Panc1 (cell line): ENCODE results near the gene CLCN1. TPM values are rescaled to one million over a fixed set of nuclear protein-coding genes. Genes with fewer than 3 reads are reported as not detected.
A peak's percentile ranks its signal among the peaks of the same experiment; 100 is the strongest.

Source experiments
- ATAC-seq: fragments of 200-7000 bp; cut with Tn5 transposase; 2 replicates; pipeline ENCODE4 v1.9.1; 2020; ENCODE audit warnings: mild to moderate bottlenecking, moderate library complexity
- BruUV-seq: library from RNA; stranded (reverse); fragments of 400-500 nt; replicated peaks from 2 replicates; lab custom pipeline; 2021; lab: Mats Ljungman, UMichigan
- CTCF ChIA-PET: fragments of 300-600 bp; sonication (Branson Sonifier 250); formaldehyde crosslinking; loops from one replicate; lab custom pipeline; 2022; ENCODE audit warnings: antibody characterized with exemption; lab: Charles Lee
- POLR2A ChIA-PET: fragments of 300-600 bp; sonication (Branson Sonifier 250); formaldehyde crosslinking; loops from one replicate; lab custom pipeline; 2022; ENCODE audit warnings: antibody characterized with exemption; lab: Charles Lee
- DNase-seq: peaks from one replicate; pipeline ENCODE4 v3.0.0-alpha.2; 2010; ENCODE audit warnings: low read depth, low spot score
- H3K27ac ChIP-seq: 2 replicates; pipeline ENCODE4 v1.5.1; 2011; ENCODE audit warnings: mild to moderate bottlenecking, low read length, inconsistent platforms
- H3K27me3 ChIP-seq: fragments of 200-500 bp; sonication (Bioruptor generic); 2 replicates; pipeline ENCODE4 v1.6.0; 2014; ENCODE audit warnings: low read length, inconsistent platforms; ENCODE audit not compliant: control insufficient read depth, insufficient read depth
- H3K36me3 ChIP-seq: fragments of 200-500 bp; sonication (Bioruptor generic); 2 replicates; pipeline ENCODE4 v1.5.1; 2014; ENCODE audit warnings: inconsistent platforms, mild to moderate bottlenecking, low read length, moderate library complexity; ENCODE audit not compliant: control insufficient read depth, insufficient read depth
- H3K4me1 ChIP-seq: 2 replicates; pipeline ENCODE4 v1.5.1; 2011; ENCODE audit warnings: inconsistent platforms, mild to moderate bottlenecking, low read length, moderate library complexity; ENCODE audit not compliant: control insufficient read depth, insufficient read depth
- H3K4me3 ChIP-seq, 2 experiments: 2 replicates each; pipeline ENCODE4 v1.5.1; 2011 to 2012; ENCODE audit warnings: low read depth in 2 of 2, low read length in 2 of 2, mild to moderate bottlenecking in 2 of 2, inconsistent platforms in 1 of 2, moderate library complexity in 1 of 2
- H3K9me3 ChIP-seq: fragments of 200-500 bp; sonication (Bioruptor generic); 2 replicates; pipeline ENCODE4 v1.5.1; 2014; ENCODE audit warnings: low read depth, mild to moderate bottlenecking, inconsistent platforms, low read length, moderate library complexity; ENCODE audit not compliant: control insufficient read depth, insufficient read depth
- POLR2AphosphoS5 ChIP-seq: IDR thresholded peaks from 2 replicates; pipeline ENCODE4 v1.6.1; 2012; ENCODE audit warnings: mild to moderate bottlenecking, low read depth, low read length, moderate library complexity
- SIN3A ChIP-seq: IDR thresholded peaks from 2 replicates; pipeline ENCODE4 v1.6.1; 2012; ENCODE audit warnings: low read depth, mild to moderate bottlenecking, low read length, moderate library complexity, borderline replicate concordance; ENCODE audit not compliant: insufficient read depth
- TCF7L2 ChIP-seq: IDR thresholded peaks from 2 replicates; pipeline ENCODE4 v1.6.1; 2011; ENCODE audit warnings: mild to moderate bottlenecking, low read depth, low read length, inconsistent platforms
- in situ Hi-C: cut with HindIII; loops from 2 replicates; pipeline ENCODE4 v1.10.0; 2016; ENCODE audit warnings: low sequenced_read_pairs, low pct_unique_long_range_greater_than_20kb
- intact Hi-C: fragments of 100-400 bp; cut with micrococcal nuclease; formaldehyde crosslinking; loops from one replicate; pipeline ENCODE4 v1.10.0; 2022; ENCODE audit not compliant: unreplicated experiment
- total RNA-seq: library from RNA; stranded (reverse); gene quantifications from one replicate; pipeline ENCODE4 v1.2.1, GENCODE V29; 2021; ENCODE audit not compliant: unreplicated experiment
- TF ChIP-seq, protein P1 (sequence below): fragments of 450-650 bp; IDR thresholded peaks from 2 replicates; pipeline ENCODE4 v1.5.1; 2017; ENCODE audit warnings: mild to moderate bottlenecking
- TF ChIP-seq, protein P2 (sequence below), 2 experiments: IDR thresholded peaks; 2 replicates each; pipeline ENCODE4 v1.6.1; 2011 to 2012; ENCODE audit warnings: low read depth in 2 of 2, control low read depth in 1 of 2, low read length in 1 of 2, mild to moderate bottlenecking in 1 of 2, moderate library complexity in 1 of 2; ENCODE audit not compliant: insufficient read depth in 1 of 2

The CLCN1 gene
- total RNA-seq, 1 experiment from 2014 or later, result 0.15 TPM

DNA sequence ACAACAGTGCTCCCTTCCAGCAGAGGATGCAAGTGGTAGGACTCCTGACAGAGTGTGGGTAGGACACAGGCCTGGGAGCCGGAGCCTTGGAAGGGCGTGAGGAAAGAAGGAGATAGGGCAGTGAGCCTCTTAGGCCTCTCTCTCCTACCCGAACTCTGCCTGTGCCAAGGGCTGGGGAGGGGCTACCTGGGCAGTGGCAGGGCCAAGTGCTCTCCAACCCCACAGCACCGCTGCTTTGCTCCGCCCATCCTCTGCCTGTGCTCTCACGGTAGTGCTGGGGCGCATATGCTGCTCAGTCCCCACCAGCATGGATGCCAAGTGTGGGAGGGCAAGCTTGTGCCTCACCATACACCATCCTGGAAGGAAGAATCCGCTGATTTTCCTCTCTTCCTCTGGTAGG lies 39.1 kb downstream of the CLCN1 start:
- ATAC-seq (no peak), DNase-seq (no peak)
- intact Hi-C loops, result no loop called here
- no TSS peak for BruUV-seq
- ChIA-PET CTCF (no interaction called here), POLR2A (no interaction called here)
- Histone ChIP-seq H3K4me1 (no peaks in the 10 kb centered on the region), H3K27me3 (no peaks in the 10 kb centered on the region; the same call in 1 of the 2 replicates), H3K9me3 (no peaks in the 10 kb centered on the region), H3K36me3 (no peaks in the 10 kb centered on the region), H3K4me3 (no peak overlapping the region), H3K27ac (no peak overlapping the region)
- in situ Hi-C loops, result no loop called here
- TF ChIP-seq POLR2AphosphoS5 (no peak), TCF7L2 (no peak), SIN3A (no peak)
- TF ChIP-seq, protein P1, sequence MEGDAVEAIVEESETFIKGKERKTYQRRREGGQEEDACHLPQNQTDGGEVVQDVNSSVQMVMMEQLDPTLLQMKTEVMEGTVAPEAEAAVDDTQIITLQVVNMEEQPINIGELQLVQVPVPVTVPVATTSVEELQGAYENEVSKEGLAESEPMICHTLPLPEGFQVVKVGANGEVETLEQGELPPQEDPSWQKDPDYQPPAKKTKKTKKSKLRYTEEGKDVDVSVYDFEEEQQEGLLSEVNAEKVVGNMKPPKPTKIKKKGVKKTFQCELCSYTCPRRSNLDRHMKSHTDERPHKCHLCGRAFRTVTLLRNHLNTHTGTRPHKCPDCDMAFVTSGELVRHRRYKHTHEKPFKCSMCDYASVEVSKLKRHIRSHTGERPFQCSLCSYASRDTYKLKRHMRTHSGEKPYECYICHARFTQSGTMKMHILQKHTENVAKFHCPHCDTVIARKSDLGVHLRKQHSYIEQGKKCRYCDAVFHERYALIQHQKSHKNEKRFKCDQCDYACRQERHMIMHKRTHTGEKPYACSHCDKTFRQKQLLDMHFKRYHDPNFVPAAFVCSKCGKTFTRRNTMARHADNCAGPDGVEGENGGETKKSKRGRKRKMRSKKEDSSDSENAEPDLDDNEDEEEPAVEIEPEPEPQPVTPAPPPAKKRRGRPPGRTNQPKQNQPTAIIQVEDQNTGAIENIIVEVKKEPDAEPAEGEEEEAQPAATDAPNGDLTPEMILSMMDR, result no peak
- TF ChIP-seq, protein P2, sequence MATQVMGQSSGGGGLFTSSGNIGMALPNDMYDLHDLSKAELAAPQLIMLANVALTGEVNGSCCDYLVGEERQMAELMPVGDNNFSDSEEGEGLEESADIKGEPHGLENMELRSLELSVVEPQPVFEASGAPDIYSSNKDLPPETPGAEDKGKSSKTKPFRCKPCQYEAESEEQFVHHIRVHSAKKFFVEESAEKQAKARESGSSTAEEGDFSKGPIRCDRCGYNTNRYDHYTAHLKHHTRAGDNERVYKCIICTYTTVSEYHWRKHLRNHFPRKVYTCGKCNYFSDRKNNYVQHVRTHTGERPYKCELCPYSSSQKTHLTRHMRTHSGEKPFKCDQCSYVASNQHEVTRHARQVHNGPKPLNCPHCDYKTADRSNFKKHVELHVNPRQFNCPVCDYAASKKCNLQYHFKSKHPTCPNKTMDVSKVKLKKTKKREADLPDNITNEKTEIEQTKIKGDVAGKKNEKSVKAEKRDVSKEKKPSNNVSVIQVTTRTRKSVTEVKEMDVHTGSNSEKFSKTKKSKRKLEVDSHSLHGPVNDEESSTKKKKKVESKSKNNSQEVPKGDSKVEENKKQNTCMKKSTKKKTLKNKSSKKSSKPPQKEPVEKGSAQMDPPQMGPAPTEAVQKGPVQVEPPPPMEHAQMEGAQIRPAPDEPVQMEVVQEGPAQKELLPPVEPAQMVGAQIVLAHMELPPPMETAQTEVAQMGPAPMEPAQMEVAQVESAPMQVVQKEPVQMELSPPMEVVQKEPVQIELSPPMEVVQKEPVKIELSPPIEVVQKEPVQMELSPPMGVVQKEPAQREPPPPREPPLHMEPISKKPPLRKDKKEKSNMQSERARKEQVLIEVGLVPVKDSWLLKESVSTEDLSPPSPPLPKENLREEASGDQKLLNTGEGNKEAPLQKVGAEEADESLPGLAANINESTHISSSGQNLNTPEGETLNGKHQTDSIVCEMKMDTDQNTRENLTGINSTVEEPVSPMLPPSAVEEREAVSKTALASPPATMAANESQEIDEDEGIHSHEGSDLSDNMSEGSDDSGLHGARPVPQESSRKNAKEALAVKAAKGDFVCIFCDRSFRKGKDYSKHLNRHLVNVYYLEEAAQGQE (IDR thresholded peaks at IDR 0.05; ENCODE audit: insufficient read depth in 1 of 2, low read depth in 2 of 2, low read length in 1 of 2), result no peak

- H3K4me1 ChIP-seq, result no peaks in the 10 kb centered on the region
- POLR2A ChIA-PET, result no interaction called here
- BruUV-seq, result no TSS peak
- no peak overlapping the region for H3K4me3 ChIP-seq
- peaks cover 3% of the 10 kb centered on the region; the same call in 1 of the 2 replicates for H3K27me3 ChIP-seq
- in situ Hi-C loops (no loop called here), intact Hi-C loops (no loop called here)
- DNase-seq (no peak), ATAC-seq (peak; percentile 31; the same call in 1 of the 2 replicates)
- H3K27ac ChIP-seq, result no peak overlapping the region
- no peaks in the 10 kb centered on the region for H3K36me3 ChIP-seq
- CTCF ChIA-PET, result no interaction called here
- TF ChIP-seq POLR2AphosphoS5, result no peak
- TF ChIP-seq, protein P1, result no peak
- no peak for TF ChIP-seq TCF7L2
- no peak for TF ChIP-seq SIN3A
- TF ChIP-seq, protein P2 (IDR thresholded peaks at IDR 0.05; ENCODE audit: insufficient read depth in 1 of 2, low read depth in 2 of 2, low read length in 1 of 2), result no peak
- no peaks in the 10 kb centered on the region for H3K9me3 ChIP-seq
These were observed 39.8 kb downstream of the CLCN1 start for GRCh38 chr7:143355450-143356385.
